Adrenal gland (tissue), 12 donors: ENCODE results near the gene KPNA5. TPM values are rescaled to one million over a fixed set of nuclear protein-coding genes. Genes with fewer than 3 reads are reported as not detected.

ENCODE experiments used
- DNase-seq, 7 donors: peaks; one replicate each; pipeline ENCODE4 v3.0.0-alpha.2; 2019 to 2020
- H3K27ac ChIP-seq, 5 donors: fragments of 200-600 bp; sonication (generic) in 4 of 5; 1 replicate in 3 of 5; 2 replicates in 2 of 5; pipeline versions ENCODE4 v1.5.1 to v1.8.0; 2016 to 2020; ENCODE audit warnings: mild to moderate bottlenecking in 1 of 5
- H3K27me3 ChIP-seq: fragments of 200-600 bp; 2 replicates; pipeline ENCODE4 v1.8.0; 2021
- H3K36me3 ChIP-seq, 2 donors: fragments of 200-600 bp; replicated peaks in 1 of 2; 1 replicate in 1 of 2; 2 replicates in 1 of 2; pipeline versions ENCODE4 v1.5.1 to v1.8.0; 2018 to 2022
- H3K4me1 ChIP-seq, 2 donors: fragments of 200-600 bp; replicated peaks in 1 of 2; 1 replicate in 1 of 2; 2 replicates in 1 of 2; pipeline versions ENCODE4 v1.5.1 to v1.8.0; 2018 to 2021
- H3K4me3 ChIP-seq, 4 donors: fragments of 200-600 bp; sonication (generic) in 3 of 4; one replicate each; pipeline ENCODE4 v1.5.1; 2016 to 2018
- H3K9me3 ChIP-seq, 3 donors: fragments of 200-600 bp; sonication (generic) in 1 of 3; replicated peaks in 1 of 3; 1 replicate in 2 of 3; 2 replicates in 1 of 3; pipeline versions ENCODE4 v1.5.1 to v1.8.0; 2016 to 2021
- CTCF ChIP-seq, 6 experiments: fragments of 450-650 bp in 4 of 6; fragments of 200-600 bp in 2 of 6; sonication (generic) in 1 of 6; IDR thresholded peaks; 1 replicate in 5 of 6; 2 replicates in 1 of 6; pipeline versions ENCODE4 v1.5.1 to v1.8.0; 2016 to 2021; ENCODE audit warnings: antibody characterized with exemption in 6 of 6, mild to moderate bottlenecking in 2 of 6, moderate library complexity in 1 of 6
- POLR2A ChIP-seq, 2 donors: fragments of 450-650 bp; IDR thresholded peaks; one replicate each; pipeline ENCODE4 v1.6.1; 2017; ENCODE audit warnings: antibody characterized with exemption in 2 of 2, mild to moderate bottlenecking in 2 of 2, moderate library complexity in 1 of 2
- WGBS, 4 donors: extraction: QIAGEN DNeasy Blood & Tissue Kit in 2 of 4; methylation state at CpG; one replicate each; pipeline versions ENCODE4 v1.1.5 to v1.1.7; 2013 to 2017; 5-methylcytosine and 5-hydroxymethylcytosine counted together
- intact Hi-C, 2 donors: fragments of 100-400 bp; cut with DNase I; formaldehyde crosslinking; loops; one replicate each; pipeline versions ENCODE4 v1.14.1 to v1.15.0; 2022 to 2023
- polyA plus RNA-seq, 3 donors: library from polyadenylated mRNA; stranded (reverse); fragments of 200-250 nt in 2 of 3; fragments of 350-450 nt in 1 of 3; fragmentation: Illumina TruSeq in 1 of 3; extraction: RNeasy Lipid Tissue Mini Kit (QIAGEN cat#74804) in 1 of 3; gene quantifications; one replicate each; pipeline ENCODE4 v1.2.3, GENCODE V29; 2013 to 2014
- total RNA-seq, 9 donors: library from RNA; depleted of rRNA in 4 of 9; stranded (reverse); fragments of >200 nt in 4 of 9; fragments of 120-200 nt in 1 of 9; fragmentation: NEBNext Ultra II Directional in 1 of 9; extraction: Animal tissue kit (Norgen Biotek cat#: 25700) in 1 of 9; gene quantifications; one replicate each; pipeline versions ENCODE4 v1.1.0 to v1.2.4, GENCODE V29; 2013 to 2023
- donor health status: healthy with polysubstance abuse.
- donor health status: Bipolar disorder and iron deficiency.
- donor health status: DM: yes; HTN: yes; CAD: no.
- donor health status: DM: no; HTN: no; CAD: no.
- donor health status: DM: no; HTN: no; CAD: no.
- donor health status: DM: yes; HTN: yes; CAD: no.

KPNA5 gene
- total and polyA plus RNA-seq, 12 donors = 2.7 to 31.6 (median 9.0) TPM

- 68 to 84% (median 71%) methylated on average over 1 of the region's 1 CpG for WGBS, 4 donors
- no peak overlapping the region for H3K27ac ChIP-seq
- no peaks in the 10 kb centered on the region for H3K9me3 ChIP-seq
- peaks cover 6 to 34% of the 10 kb centered on the region in 2 donors for H3K4me1 ChIP-seq
- H3K36me3 ChIP-seq = no peaks in the 10 kb centered on the region
- H3K4me3 ChIP-seq = no peak overlapping the region
- H3K27me3 ChIP-seq = no peaks in the 10 kb centered on the region
- intact Hi-C loops = no loop called here
- DNase-seq = no peak
- no peak for TF ChIP-seq CTCF (IDR thresholded peaks at IDR 0.05)
- no peak for TF ChIP-seq POLR2A (IDR thresholded peaks at IDR 0.05)
Measured at GRCh38 chr6:116666869-116667268, 14.1 kb upstream of the KPNA5 start.

- no peak for DNase-seq
- Histone ChIP-seq H3K36me3 (no peaks in the 10 kb centered on the region), H3K27ac (peak overlapping the region in 1 of 5 donors; percentile 81), H3K27me3 (no peaks in the 10 kb centered on the region), H3K4me1 (peaks cover 6 to 34% of the 10 kb centered on the region in 2 donors), H3K4me3 (peak overlapping the region in 2 of 4 donors; percentile 41 to 82), H3K9me3 (no peaks in the 10 kb centered on the region)
- intact Hi-C loops = no loop called here
- 27 to 33% (median 28%) methylated on average over 3 of the region's 3 CpGs for WGBS, 4 donors
- TF ChIP-seq CTCF (IDR thresholded peaks at IDR 0.05) (no peak), POLR2A (IDR thresholded peaks at IDR 0.05) (no peak)
Measured at GRCh38 chr6:116667623-116668022, 13.4 kb upstream of the KPNA5 start.

- Histone ChIP-seq H3K36me3 (no peaks in the 10 kb centered on the region), H3K4me1 (peaks cover 6 to 7% of the 10 kb centered on the region in 2 donors), H3K27ac (no peak overlapping the region), H3K4me3 (no peak overlapping the region), H3K27me3 (no peaks in the 10 kb centered on the region), H3K9me3 (no peaks in the 10 kb centered on the region)
- DNase-seq = no peak
- no peak for TF ChIP-seq CTCF (IDR thresholded peaks at IDR 0.05)
- TF ChIP-seq POLR2A (IDR thresholded peaks at IDR 0.05) = no peak
- 75 to 95% (median 91%) methylated on average over 4 of the region's 4 CpGs for WGBS, 4 donors
- intact Hi-C loops = no loop called here
Measured at GRCh38 chr6:116672306-116672705, 8.7 kb upstream of the KPNA5 start.

GRCh38 chr6:116676021-116676420 is 5.0 kb upstream of the KPNA5 start:
- 90 to 100% (median 96%) methylated on average over 1 of the region's 1 CpG for WGBS, 4 donors
- intact Hi-C loops = no loop called here
- H3K27ac ChIP-seq = no peak overlapping the region
- H3K9me3 ChIP-seq = no peaks in the 10 kb centered on the region
- H3K36me3 ChIP-seq = no peaks in the 10 kb centered on the region
- no peaks in the 10 kb centered on the region for H3K27me3 ChIP-seq
- no peak overlapping the region for H3K4me3 ChIP-seq
- H3K4me1 ChIP-seq = no peaks in the 10 kb centered on the region
- TF ChIP-seq CTCF (IDR thresholded peaks at IDR 0.05) = no peak
- no peak for TF ChIP-seq POLR2A (IDR thresholded peaks at IDR 0.05)
- DNase-seq = no peak
